GM18870 (cell line): ENCODE results near the gene RABGGTA.
A peak's percentile ranks its signal among the peaks of the same experiment; 100 is the strongest.
"Not testable (repeated sequence)": the region's sequence is repeated elsewhere in the genome, so short reads cannot be mapped to it uniquely, and the experiment has no call there.

Experiments
- ATAC-seq: cut with Tn5 transposase; IDR thresholded peaks from one replicate; pipeline ENCODE4 v1.9.1; 2021; ENCODE audit warnings: moderate library complexity; ENCODE audit not compliant: unreplicated experiment

The RABGGTA gene

DNA sequence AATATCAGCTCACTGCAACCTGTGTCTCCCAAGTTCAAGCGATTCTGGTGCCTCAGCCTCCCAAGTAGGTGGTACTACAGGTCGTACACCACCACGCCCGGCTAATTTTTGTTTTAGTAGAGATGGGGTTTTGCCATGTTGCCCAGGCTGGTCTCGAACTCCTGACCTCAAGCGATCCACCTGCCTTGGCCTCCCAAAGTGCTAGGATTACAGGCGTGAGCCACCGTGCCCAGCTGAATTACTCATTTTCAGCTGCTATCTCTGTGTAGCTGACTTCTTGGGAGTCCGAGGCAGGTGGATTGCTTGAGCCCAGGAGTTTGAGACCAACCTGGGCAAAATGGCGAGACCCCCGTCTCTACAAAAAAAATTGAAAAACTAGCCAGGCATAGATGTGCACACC lies 26.0 kb downstream of the RABGGTA start:
- not testable (repeated sequence) for ATAC-seq

DNA sequence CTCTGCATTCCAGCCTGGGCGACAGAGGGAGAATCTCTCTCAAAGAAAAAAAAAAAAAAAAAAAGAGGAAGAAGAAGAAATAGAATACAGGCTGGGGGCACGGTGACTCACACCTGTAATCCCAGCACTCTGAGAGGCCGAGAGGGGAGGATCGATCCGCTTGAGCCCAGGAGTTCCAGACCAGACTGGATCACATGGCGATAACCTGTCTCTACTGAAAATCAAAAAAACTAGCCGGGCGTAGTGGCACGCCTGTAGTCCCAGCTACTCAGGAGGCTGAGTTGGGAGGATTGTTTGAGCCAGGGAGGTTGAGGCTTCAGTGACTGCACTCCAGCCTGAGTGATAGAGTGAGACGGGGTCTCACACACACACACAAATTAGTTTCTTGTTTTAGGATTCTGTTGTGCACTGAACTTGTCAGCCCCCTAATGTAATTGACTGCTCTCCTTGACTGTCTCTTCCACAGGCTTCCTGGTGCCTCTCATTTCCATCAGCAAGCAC lies 28.0 kb downstream of the RABGGTA start:
- peak; percentile 12 for ATAC-seq

DNA sequence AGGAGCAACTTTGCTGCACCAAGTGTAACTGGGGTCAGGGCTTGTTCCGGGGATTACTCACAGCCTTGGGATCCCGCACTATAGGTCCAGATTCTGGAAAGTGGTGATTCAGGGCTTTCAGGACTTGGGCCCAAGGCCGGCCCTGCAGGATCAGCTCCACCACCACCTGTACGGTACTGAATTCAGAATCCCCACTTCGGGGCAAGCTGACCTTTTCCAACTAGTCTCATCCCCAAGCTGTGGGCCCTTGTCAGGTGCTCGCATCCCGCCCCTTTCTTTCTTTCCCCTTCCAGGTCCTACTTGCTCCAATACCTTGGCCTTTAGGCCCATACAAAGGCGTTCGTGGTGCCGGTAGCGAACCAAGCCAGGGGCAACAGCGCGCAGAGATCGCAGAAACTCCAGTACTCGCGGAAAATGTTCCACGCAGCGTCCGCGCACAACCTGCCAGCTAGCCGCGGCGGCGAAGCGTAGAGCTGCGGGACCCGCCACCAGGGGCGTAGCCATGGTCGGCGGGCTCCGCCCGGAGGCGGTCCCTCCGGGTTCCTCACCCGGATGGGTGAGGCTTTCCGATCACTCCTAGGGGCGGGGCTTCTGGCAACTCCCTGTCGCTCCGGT lies 29.5 kb downstream of the RABGGTA start:
- peak; percentile 55 for ATAC-seq

DNA sequence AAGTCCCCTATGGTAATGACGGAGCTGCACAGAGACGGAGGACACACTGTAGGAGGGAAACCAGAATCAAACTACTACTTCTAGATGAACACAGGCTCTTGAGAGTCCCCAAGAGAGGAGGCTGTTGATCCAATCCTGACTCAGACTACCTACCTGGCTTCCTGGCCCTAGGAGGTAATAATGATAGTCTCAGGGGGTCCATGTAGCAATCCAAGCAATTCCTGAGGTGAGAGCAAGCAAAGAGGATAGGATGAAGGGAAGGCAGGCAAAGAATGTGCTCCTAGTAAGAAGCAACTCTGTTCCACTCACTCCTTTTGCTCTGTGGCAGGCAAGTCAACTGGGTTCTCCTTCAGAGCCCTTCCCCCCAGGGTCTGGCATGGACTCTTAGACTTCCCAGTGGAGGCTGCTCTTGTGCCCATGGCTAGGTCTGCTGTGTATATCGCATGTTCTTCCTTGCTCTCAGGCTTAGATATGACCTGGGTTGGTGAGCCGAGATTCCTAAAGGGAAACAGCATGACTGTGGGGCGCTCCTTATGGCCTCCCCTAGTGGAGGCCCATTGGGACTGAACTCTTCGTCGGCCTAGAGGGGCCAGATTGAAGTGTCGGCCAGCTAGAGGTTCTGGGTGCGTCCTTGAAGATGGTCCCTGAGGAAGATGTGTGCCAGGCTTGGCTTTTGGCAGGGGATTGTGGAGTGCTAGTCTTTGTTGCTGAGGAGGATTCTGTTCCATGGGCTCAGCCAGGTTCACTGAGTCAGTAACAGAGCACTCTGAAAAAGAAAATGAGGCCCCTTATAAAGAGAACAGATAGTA lies 31.1 kb downstream of the RABGGTA start:
- ATAC-seq, result no peak

DNA sequence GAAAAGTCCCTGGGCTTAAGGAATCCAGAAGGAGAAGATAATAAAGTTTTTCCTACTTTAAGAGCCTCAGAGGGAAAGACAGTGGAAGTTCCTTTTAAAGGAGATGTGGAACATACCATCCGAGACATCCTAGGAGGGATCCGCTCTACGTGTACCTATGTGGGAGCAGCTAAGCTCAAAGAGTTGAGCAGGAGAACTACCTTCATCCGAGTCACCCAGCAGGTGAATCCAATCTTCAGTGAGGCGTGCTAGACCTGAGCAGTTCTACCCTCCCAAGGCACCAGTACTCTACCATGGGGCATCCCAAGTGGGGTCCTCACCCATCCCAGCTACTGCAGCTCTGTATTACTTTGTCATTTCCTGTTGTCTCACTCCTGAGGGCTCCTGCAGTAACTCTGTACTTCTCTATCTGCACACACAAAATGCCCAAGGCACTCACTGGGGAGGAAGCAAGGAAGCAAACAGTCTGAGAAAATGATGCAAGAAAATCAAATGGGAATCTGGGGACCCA lies 32.8 kb downstream of the RABGGTA start:
- ATAC-seq, result no peak

DNA sequence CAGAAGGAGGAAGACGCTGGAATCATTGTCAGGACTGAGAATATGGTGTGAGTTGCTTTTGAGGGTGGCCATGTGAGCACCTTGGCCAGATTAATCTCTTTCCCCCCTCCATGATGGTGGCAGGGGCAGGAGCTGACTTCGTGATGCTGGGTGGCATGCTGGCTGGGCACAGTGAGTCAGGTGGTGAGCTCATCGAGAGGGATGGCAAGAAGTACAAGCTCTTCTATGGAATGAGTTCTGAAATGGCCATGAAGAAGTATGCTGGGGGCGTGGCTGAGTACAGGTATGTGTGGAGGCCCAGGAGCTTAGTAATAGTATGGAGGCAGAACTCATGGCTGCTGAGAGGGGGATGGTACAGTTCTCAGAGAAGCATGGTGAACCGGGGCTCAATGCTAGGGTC lies 33.3 kb downstream of the RABGGTA start:
- ATAC-seq, result no peak

DNA sequence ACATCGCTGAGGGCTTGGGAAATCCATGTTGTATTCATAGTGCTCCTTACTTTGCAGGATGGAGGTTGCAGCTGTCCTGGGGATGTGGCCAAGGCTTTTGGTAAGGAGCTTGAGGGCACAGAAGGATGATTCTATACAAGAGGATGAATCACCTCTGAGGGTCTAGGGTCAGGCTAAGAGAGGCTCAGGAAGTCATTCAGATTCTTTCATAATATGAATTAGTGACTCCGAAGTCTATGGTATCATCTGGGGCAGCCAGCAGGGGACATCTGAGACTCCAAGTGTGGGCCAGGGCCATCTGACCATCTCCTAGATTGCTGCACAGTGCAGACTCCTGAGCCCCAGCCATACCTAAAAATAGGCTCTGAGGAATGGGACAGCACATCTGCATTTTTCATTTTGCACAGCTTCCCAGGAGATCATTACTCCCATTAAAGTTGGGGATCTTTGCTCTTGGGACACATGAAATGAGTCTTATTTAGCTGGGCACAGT lies 33.9 kb downstream of the RABGGTA start:
- no peak for ATAC-seq

DNA sequence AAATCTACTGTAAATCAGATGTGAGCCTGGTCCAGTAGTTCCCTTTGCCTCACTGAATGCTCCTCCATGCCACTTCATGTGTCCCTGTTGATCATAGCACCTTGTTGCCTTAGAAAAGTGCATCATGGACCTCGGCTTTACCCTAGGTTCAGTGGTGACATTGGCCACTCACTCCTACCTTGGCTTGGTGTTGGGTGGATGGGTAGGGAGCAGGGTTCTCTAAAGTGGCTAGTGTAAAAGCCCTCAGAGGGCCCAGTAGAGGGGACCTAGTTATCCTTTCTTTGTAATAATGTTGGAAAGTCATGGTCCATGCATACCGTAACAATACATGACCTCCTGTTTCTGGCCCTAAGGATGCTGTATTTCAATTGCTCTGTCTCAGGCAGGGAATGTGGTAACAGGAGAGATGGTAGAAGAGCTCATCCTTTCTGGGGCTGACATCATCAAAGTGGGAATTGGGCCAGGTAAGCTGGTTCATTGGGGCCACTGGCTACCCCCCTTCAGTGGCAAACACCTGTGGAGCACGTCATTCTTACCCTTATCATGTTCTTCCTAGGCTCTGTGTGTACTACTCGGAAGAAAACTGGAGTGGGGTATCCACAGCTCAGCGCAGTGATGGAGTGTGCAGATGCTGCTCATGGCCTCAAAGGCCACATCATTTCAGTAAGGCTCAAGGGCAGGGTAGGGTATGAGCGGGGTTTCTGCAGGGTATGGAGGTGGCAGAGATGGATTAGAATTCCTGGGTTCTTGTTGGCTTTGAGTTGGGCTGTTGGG lies 34.5 kb downstream of the RABGGTA start:
- ATAC-seq, result no peak

DNA sequence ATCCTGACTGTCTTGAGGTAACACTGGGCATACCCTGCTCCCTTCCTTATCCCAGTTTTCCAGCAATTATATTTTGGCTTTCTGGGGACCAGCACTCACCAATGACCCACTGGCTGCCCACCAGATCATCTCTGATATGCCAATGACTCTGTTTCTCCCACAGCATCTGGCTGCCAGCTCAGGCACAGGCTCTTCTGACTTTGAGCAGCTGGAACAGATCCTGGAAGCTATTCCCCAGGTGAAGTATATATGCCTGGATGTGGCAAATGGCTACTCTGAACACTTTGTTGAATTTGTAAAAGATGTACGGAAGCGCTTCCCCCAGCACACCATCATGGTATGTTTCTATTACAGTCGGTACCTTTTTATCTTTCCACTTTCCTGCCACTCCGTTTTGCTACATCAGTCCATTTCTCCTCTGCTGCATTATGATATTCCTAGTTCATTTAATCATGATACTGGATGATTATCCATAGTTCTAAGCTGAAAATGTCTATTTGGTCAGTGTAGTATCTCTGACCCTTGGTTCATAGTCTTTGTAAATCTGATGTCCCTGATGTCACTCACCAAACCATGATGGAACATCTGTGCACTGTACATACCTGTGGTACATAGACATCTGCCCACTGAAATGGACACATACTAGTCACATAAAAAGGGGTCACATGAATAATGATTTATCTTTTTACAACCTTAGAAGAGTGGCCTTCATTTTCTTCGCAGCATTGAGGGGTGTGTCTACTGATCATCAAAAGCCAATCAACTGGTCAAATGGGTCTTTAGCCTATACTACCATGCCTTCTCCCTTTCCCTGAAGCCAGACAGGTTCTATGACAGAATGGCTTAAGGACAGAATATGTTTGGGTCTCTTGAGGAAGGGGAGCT lies 35.4 kb downstream of the RABGGTA start:
- ATAC-seq, result no peak

DNA sequence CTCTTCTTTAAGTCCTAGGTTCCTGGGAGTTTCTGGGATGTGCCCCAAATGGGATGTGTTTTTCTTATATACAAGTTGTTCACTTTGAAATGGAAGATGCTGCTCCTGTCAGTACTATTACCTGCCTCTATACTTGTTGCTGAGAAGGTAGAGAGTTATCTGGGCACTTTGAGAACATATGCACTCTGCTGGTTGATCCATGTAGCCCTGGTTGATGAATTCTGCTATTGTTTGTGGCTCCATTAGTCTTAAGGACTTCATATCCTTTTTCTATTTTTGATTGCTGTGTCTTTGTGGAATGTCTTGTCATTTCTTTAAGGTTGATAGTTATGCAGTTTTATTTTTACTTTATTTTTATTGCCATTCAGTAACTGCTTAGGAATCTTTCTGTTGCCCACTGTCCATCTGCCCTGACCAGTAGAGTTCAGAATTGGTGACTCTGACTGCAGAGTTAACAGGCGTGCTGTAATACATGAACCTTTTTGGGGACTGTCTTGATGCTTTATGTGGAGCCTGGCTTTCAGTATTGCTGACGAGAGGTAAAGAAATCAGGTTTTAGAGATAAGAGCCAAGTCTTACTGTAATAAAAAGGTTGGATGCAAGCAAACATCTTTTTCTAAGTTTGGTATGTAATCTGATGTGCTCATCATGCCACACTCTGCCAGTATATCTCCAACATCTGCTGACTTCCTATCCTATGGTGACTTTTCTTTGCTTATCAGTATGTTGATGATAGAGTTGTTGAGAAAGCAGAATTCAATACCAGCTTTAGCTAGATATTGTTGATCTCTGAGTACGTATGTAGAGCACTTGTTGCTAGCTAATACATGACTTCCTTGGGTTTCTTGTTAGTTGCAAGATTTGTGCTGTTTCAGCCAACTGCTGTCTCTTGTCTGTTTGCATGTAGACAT lies 37.0 kb downstream of the RABGGTA start:
- ATAC-seq, result no peak

DNA sequence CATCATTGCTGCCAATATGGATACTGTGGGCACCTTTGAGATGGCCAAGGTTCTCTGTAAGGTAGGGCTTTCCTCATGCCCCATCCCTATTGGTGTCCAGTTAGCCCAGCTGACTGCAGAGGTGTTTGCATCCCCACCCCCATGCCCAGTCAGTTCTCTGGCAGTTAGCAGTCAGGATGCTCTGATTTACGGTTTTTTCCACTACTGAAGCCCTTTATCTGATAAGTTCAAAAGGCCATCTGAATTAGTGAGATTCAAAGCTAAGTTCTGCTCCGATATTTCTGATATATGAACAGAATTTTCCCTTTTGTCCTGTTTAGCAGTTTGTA lies 37.9 kb downstream of the RABGGTA start:
- ATAC-seq, result no peak

DNA sequence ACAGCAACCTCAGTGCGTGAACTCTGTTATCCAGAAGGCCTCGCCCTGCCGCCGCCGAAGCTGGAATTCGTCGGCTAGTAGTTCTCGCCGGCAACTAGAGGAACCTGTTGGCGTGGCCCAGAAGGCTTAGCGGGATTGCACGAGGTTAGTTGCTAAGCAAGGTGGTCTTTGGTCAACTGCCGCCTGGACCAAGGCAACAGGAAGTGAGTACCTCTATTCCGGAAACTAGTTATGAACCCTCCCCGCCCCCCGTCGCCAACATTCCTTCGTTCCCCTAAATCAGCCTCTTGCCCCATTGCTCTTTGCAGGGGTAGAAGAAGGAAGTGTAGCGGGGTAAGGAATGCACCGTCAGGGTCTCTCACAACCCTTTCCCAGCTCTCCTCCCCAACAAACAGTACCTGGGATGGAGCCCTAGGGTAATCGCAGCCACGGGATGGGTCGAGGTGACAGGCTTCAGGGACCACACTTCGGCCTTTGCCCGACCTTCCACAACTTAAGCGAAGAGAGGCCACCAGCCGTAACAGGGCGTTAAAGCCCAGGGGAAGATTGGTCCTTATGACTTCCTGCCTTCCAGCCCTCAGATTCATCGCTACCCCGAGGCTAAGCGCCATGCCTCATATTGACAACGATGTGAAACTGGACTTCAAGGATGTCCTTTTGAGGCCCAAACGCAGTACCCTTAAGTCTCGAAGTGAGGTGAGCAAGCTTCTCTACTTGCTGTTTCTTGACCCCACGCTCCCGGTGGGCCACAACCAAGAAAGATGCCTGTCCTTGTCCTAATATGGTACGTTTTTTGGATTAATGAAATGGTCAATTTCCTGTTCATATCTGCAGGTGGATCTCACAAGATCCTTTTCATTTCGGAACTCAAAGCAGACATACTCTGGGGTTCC lies 38.5 kb downstream of the RABGGTA start, which contains the start of gene GMPR2:
GMPR2 (plus strand) TSS at position 285 of the 893 bp plus-strand sequence; CDS start at position 610, 325 bp downstream.
- peak; percentile 42 for ATAC-seq

DNA sequence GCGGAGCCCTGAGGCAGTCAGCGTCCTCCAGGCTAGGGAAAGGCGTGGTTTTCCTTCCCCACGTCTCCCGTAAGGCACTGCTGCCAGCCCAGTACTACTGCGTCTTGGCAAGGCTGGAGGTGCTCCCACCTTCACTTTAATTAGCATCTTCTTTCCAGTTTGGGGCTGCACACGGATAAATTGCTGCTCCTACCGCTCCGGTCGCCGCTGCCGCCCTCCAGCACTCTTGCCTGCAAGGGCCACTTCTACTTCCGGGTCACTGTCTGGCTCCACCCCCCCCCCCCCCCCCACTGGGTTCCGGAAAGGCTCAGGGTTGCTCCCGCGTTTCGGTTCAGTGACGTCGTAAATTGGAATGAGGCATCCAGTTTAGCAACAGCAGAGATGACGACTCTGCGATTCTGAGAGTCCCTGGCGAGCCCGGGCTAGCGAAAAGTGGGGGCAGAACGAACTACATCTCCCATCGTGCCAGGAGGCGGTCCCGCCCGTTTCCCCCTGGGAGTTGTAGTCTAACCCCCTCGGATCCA lies 39.2 kb downstream of the RABGGTA start, which contains the start of gene NEDD8:
NEDD8 (minus strand) TSS at position 247 of the 524 bp plus-strand sequence; CDS start at position 147, 100 bp downstream.
- ATAC-seq, result peak; percentile 72

DNA sequence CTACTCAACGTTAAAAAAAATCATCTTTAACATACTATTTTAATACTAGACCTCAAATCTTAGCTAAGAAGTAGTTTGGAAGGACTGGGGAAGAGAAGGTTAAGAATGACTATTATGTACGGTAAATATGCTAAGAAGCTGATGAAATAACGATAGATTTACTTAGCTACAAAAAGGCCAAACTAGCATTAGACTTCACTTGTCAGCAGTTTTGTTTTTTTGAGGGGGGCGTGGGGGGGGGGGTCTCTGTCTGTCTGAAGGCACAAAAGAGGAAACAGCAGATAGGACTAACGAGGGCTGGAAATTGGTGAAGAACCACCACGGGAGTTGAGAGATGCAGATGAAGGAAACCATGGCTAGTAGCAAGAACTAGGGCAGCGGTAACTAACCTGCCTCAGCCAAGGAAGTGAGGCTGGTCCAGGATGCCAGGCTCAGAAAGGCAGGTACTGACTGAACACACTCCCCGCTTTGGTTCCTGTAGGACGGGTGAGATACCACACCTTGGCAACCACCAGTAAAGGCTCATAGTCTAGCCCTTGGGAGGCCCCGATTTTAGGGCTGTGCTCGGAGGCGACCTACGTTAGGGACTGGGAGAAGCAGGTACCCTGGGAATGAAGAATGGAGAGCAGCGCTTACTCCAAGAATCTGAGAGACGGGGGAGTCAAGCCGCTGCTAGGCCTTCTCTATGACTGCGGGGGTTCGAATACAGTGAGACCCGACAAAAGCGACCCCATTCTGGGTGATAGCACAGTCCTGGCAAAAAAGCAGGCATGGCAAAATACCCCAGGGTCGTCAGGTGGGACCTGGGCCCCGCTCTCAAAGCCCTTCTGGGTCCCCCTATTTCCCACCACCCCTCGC lies 39.9 kb downstream of the RABGGTA start:
- ATAC-seq, result no peak

DNA sequence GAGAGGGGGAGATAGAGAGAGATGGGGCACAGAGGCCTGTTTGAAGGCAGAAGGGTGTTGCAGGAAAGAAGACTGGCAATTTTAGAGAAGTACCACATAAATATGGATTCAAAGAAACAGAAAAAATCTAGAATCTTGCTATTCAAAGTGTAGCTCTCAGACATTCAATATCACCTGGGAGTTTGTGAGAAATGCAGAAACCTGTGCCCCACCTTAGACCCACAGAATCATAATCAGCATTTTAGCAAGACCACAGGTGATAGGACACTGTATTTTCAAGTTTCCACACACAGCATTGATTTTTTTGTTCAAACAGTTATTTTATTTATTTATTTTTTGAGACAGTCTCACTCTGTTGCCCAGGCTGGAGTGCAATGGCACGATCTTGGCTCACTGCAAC lies 42.5 kb downstream of the RABGGTA start:
- ATAC-seq, result no peak

DNA sequence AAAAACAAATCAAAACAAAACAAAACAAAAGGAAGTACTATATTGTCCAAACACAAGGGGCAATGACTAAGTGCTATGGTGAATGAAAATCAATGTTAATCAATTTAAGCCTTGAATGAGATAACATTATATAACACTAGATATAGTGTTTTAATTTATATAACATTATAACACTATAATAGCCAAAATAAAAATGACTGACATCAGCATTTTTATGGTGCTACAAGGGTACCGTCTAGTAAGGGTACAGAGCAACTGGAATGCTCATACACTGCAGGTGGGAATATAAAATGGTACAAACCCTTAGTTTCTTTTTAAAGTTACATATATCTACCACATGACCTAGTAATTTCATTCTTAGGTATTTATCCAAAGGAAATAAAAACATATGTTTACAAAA lies 44.9 kb downstream of the RABGGTA start:
- no peak for ATAC-seq

DNA sequence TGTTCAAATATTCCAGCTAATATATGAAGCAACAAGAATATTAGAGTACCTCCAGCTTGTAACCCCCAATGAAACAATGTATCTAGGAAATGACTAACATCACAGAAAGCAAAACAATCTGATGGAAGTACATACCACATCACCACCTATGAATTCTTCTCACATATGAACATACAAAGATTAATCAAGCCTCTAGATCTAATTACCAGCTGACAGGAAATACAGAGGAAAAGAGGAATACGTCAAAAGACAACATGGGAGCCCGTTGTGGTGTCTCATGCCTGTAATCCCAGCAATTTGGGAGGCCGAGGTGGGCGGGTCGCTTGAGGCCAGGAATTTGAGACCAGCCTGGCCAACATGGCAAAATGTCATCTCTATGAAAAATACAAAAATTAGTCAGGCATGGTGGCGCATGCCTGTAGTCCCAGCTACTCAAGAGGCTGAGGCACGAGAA lies 46.8 kb downstream of the RABGGTA start:
- ATAC-seq, result no peak
